ENCODE results near the gene KIF2B. TPM values are rescaled to one million over a fixed set of nuclear protein-coding genes. Genes with fewer than 3 reads are reported as not detected.

Gene KIF2B
- total RNA-seq, 1 experiment from 2014 or later = not detected

GRCh38 chr17:53844491-53845107 is 21.9 kb downstream of the KIF2B start:
- Histone ChIP-seq H3K56ac (ENCODE audit: insufficient read length, low read depth, low read length) (no peak overlapping the region), H2AK5ac (ENCODE audit: insufficient read length, low read length) (no peak overlapping the region), H2BK120ac (ENCODE audit: low read depth, low read length, poor library complexity, severe bottlenecking) (no peak overlapping the region), H2BK12ac (ENCODE audit: insufficient read length, low read depth, low read length) (no peak overlapping the region), H3K4ac (ENCODE audit: low read depth, low read length) (no peak overlapping the region), H3K18ac (ENCODE audit: insufficient read length, low read depth, low read length) (no peak overlapping the region), H3T11ph (ENCODE audit: low read length) (no peak overlapping the region), H2AFZ (ENCODE audit: low read length) (no peak overlapping the region), H3K9ac (ENCODE audit: extremely low read depth, insufficient read length, low read length) (no peak overlapping the region), H3K4me2 (ENCODE audit: insufficient read depth, insufficient read length, low read length) (no peak overlapping the region), H4K91ac (ENCODE audit: insufficient read length, low read depth, low read length) (no peak overlapping the region), H4K5ac (ENCODE audit: insufficient read length, low read depth, low read length) (no peak overlapping the region), H3K27ac (ENCODE audit: insufficient read length, low read depth, low read length) (no peak overlapping the region), H4K8ac (replicated peaks; ENCODE audit: insufficient read length, low read depth, low read length) (no peak overlapping the region), H3K79me2 (ENCODE audit: insufficient read depth, low read length) (no peaks in the 10 kb centered on the region), H2BK15ac (ENCODE audit: low read depth, low read length) (no peak overlapping the region), H3K23me2 (ENCODE audit: insufficient read length, low read depth, low read length, poor library complexity, severe bottlenecking) (no peaks in the 10 kb centered on the region), H3K27me3 (ENCODE audit: insufficient read depth, low read length) (no peaks in the 10 kb centered on the region), H3K4me1 (ENCODE audit: insufficient read depth, low read length) (no peaks in the 10 kb centered on the region), H2BK20ac (ENCODE audit: low read depth, low read length, poor library complexity, severe bottlenecking) (no peak overlapping the region), H3K14ac (ENCODE audit: insufficient read depth, low read length) (no peak overlapping the region), H4K20me1 (ENCODE audit: control insufficient read depth, insufficient read depth, insufficient read length) (no peaks in the 10 kb centered on the region), H2BK5ac (ENCODE audit: insufficient read length, low read length) (no peak overlapping the region), H3K79me1 (ENCODE audit: insufficient read depth, low read depth, low read length, poor library complexity, severe bottlenecking) (no peaks in the 10 kb centered on the region), H3K9me3 (ENCODE audit: control insufficient read depth, low read depth, low read length) (no peaks in the 10 kb centered on the region), H3K23ac (ENCODE audit: insufficient read length, low read depth, low read length) (no peak overlapping the region)
- TF ChIP-seq CTCF (conservative IDR thresholded peaks at IDR 0.05) = no peak
- Mint-ChIP-seq H3K27ac (no peak overlapping the region), H3K9me3 (peaks cover 26 to 54% of the 10 kb centered on the region in 2 experiments), H3K36me3 (ENCODE audit: insufficient read depth in 1 of 3, low read depth in 3 of 3) (peaks cover 17 to 29% (median 21%) of the 10 kb centered on the region in 3 experiments), H3K27me3 (ENCODE audit: low read depth) (no peaks in the 10 kb centered on the region), H3K4me3 (no peak overlapping the region), H3K4me1 (0 out of 4 replicates have a peak, but pooled peaks cover 0 to 3% of the 10 kb centered on the region in 2 experiments)
- no CpG with 5 or more reads among the region's 5 CpGs for whole genome bisulfite sequencing (ENCODE audit: extremely low coverage, insufficient read length, low lambda C conversion rate)
- DNase-seq = no peak
